GM19452 (cell line): Measurements from ENCODE around the gene SELENOS.

ENCODE experiments used
- ATAC-seq: cut with Tn5 transposase; IDR thresholded peaks from one replicate; pipeline ENCODE4 v1.9.1; 2021; ENCODE audit not compliant: unreplicated experiment

Gene SELENOS

GRCh38 chr15:101277038-101277822 is at the start of gene SELENOS:
TSS of gene SELENOS (minus strand) at chr15:101277485. CDS start at chr15:101277417, 68 bp downstream.
- ATAC-seq, result peak; percentile 88

GRCh38 chr15:101326462-101327146 is 49.3 kb upstream of the SELENOS start:
- ATAC-seq, result no peak

- ATAC-seq, result no peak
Observed at GRCh38 chr15:101326026-101326315, 48.7 kb upstream of the SELENOS start.

GRCh38 chr15:101325263-101326025 is 48.2 kb upstream of the SELENOS start:
- ATAC-seq, result no peak

GRCh38 chr15:101324524-101325177 is 47.4 kb upstream of the SELENOS start:
- no peak for ATAC-seq

- no peak for ATAC-seq
Observed at GRCh38 chr15:101323793-101324523, 46.7 kb upstream of the SELENOS start.

GRCh38 chr15:101322854-101323477 is 45.7 kb upstream of the SELENOS start:
- ATAC-seq, result no peak

GRCh38 chr15:101322016-101322695 is 44.9 kb upstream of the SELENOS start:
- ATAC-seq, result no peak

- ATAC-seq, result peak; percentile 90
Observed at GRCh38 chr15:101320501-101321052, 43.3 kb upstream of the SELENOS start.

GRCh38 chr15:101318839-101319238 is 41.6 kb upstream of the SELENOS start:
- ATAC-seq, result no peak

GRCh38 chr15:101318147-101318819 is 41.0 kb upstream of the SELENOS start:
- no peak for ATAC-seq

GRCh38 chr15:101317336-101317872 is 40.1 kb upstream of the SELENOS start:
- no peak for ATAC-seq

- ATAC-seq, result no peak
Observed at GRCh38 chr15:101316529-101316928, 39.2 kb upstream of the SELENOS start.

- no peak for ATAC-seq
Observed at GRCh38 chr15:101315736-101316135, 38.5 kb upstream of the SELENOS start.

GRCh38 chr15:101314336-101315125 is 37.2 kb upstream of the SELENOS start:
- ATAC-seq, result no peak

GRCh38 chr15:101313041-101313761 is 35.9 kb upstream of the SELENOS start:
- no peak for ATAC-seq

GRCh38 chr15:101310508-101310907 is 33.2 kb upstream of the SELENOS start:
- no peak for ATAC-seq
